H9 (cell line): ENCODE measurements around the gene ACOXL. TPM values are rescaled to one million over a fixed set of nuclear protein-coding genes. Genes with fewer than 3 reads are reported as not detected.
A peak's percentile ranks its signal among the peaks of the same experiment; 100 is the strongest.

Experiments
- DNase-seq: peaks from one replicate; pipeline ENCODE4 v3.0.0-alpha.2; 2017
- H2AFZ ChIP-seq: one replicate; pipeline ENCODE4 v1.6.1; 2013; ENCODE audit warnings: mild to moderate bottlenecking, low read length, control low read depth, moderate library complexity
- H2AK5ac ChIP-seq: 2 replicates; pipeline ENCODE4 v1.6.1; 2013; ENCODE audit warnings: low read length, control low read depth, mixed read lengths; ENCODE audit not compliant: insufficient read length
- H2BK120ac ChIP-seq: one replicate; pipeline ENCODE4 v1.6.1; 2013; ENCODE audit warnings: low read depth, mild to moderate bottlenecking, low read length, control low read depth, inconsistent platforms; ENCODE audit not compliant: poor library complexity, severe bottlenecking
- H2BK12ac ChIP-seq: 2 replicates; pipeline ENCODE4 v1.6.1; 2013; ENCODE audit warnings: low read length, control low read depth, mixed read lengths, low read depth; ENCODE audit not compliant: insufficient read length
- H2BK15ac ChIP-seq: 2 replicates; pipeline ENCODE4 v1.6.1; 2013; ENCODE audit warnings: low read depth, low read length, control low read depth
- H2BK20ac ChIP-seq: one replicate; pipeline ENCODE4 v1.6.1; 2013; ENCODE audit warnings: low read depth, mild to moderate bottlenecking, low read length, control low read depth, inconsistent platforms; ENCODE audit not compliant: poor library complexity, severe bottlenecking
- H2BK5ac ChIP-seq: 2 replicates; pipeline ENCODE4 v1.6.1; 2013; ENCODE audit warnings: low read length, control low read depth, mixed read lengths; ENCODE audit not compliant: insufficient read length
- H3K14ac ChIP-seq: 2 replicates; pipeline ENCODE4 v1.6.1; 2013; ENCODE audit warnings: low read length, control low read depth; ENCODE audit not compliant: insufficient read depth
- H3K18ac ChIP-seq: 2 replicates; pipeline ENCODE4 v1.6.1; 2013; ENCODE audit warnings: low read depth, mild to moderate bottlenecking, mixed read lengths, low read length, control low read depth; ENCODE audit not compliant: insufficient read length
- H3K23ac ChIP-seq: 2 replicates; pipeline ENCODE4 v1.6.1; 2013; ENCODE audit warnings: low read length, control low read depth, mixed read lengths, low read depth; ENCODE audit not compliant: insufficient read length
- H3K23me2 ChIP-seq: 2 replicates; pipeline ENCODE4 v1.6.1; 2013; ENCODE audit warnings: low read depth, mild to moderate bottlenecking, mixed read lengths, low read length, control low read depth; ENCODE audit not compliant: insufficient read length, poor library complexity, severe bottlenecking
- H3K27ac ChIP-seq: 2 replicates; pipeline ENCODE4 v1.5.1; 2013; ENCODE audit warnings: low read length, control low read depth, mixed read lengths, low read depth; ENCODE audit not compliant: insufficient read length
- H3K27me3 ChIP-seq: 2 replicates; pipeline ENCODE4 v1.6.1; 2013; ENCODE audit warnings: low read length, control low read depth, inconsistent platforms; ENCODE audit not compliant: insufficient read depth
- H3K4ac ChIP-seq: 2 replicates; pipeline ENCODE4 v1.6.1; 2013; ENCODE audit warnings: low read depth, mild to moderate bottlenecking, control low read depth, inconsistent platforms, low read length, moderate library complexity
- H3K4me1 ChIP-seq: 2 replicates; pipeline ENCODE4 v1.6.1; 2013; ENCODE audit warnings: low read length, control low read depth, inconsistent platforms; ENCODE audit not compliant: insufficient read depth
- H3K4me2 ChIP-seq: 2 replicates; pipeline ENCODE4 v1.6.1; 2013; ENCODE audit warnings: low read length, control low read depth, mixed read lengths; ENCODE audit not compliant: insufficient read length, insufficient read depth
- H3K56ac ChIP-seq: 2 replicates; pipeline ENCODE4 v1.6.1; 2013; ENCODE audit warnings: low read depth, mild to moderate bottlenecking, mixed read lengths, low read length, control low read depth; ENCODE audit not compliant: insufficient read length
- H3K79me1 ChIP-seq: 2 replicates; pipeline ENCODE4 v1.6.1; 2013; ENCODE audit warnings: low read depth, mild to moderate bottlenecking, moderate library complexity, low read length, control low read depth, inconsistent platforms; ENCODE audit not compliant: insufficient read depth, poor library complexity, severe bottlenecking
- H3K79me2 ChIP-seq: 2 replicates; pipeline ENCODE4 v1.6.1; 2013; ENCODE audit warnings: low read length, control low read depth, inconsistent platforms; ENCODE audit not compliant: insufficient read depth
- H3K9ac ChIP-seq: 2 replicates; pipeline ENCODE4 v1.6.1; 2013; ENCODE audit warnings: low read length, control low read depth, mixed read lengths; ENCODE audit not compliant: insufficient read length; ENCODE audit errors: extremely low read depth
- H3K9me3 ChIP-seq: one replicate; pipeline ENCODE4 v1.6.1; 2013; ENCODE audit warnings: low read depth, low read length, inconsistent platforms; ENCODE audit not compliant: control insufficient read depth
- H3T11ph ChIP-seq: one replicate; pipeline ENCODE4 v1.6.1; 2013; ENCODE audit warnings: mild to moderate bottlenecking, low read length, control low read depth, inconsistent platforms
- H4K20me1 ChIP-seq: one replicate; pipeline ENCODE4 v1.6.1; 2013; ENCODE audit not compliant: control insufficient read depth, insufficient read length, insufficient read depth
- H4K5ac ChIP-seq: 2 replicates; pipeline ENCODE4 v1.6.1; 2013; ENCODE audit warnings: low read depth, mild to moderate bottlenecking, mixed read lengths, low read length, control low read depth; ENCODE audit not compliant: insufficient read length
- H4K8ac ChIP-seq: replicated peaks from 2 replicates; pipeline ENCODE4 v1.6.1; 2013; ENCODE audit warnings: low read length, control low read depth, mixed read lengths, low read depth; ENCODE audit not compliant: insufficient read length
- H4K91ac ChIP-seq: 2 replicates; pipeline ENCODE4 v1.6.1; 2013; ENCODE audit warnings: low read depth, mild to moderate bottlenecking, moderate library complexity, mixed read lengths, low read length, control low read depth; ENCODE audit not compliant: insufficient read length
- H3K27ac Mint-ChIP-seq, 3 experiments: 2 replicates in 2 of 3; 3 replicates in 1 of 3; pipeline ENCODE4 v1.8.0; 2020 to 2021; ENCODE audit warnings: mixed read lengths in 3 of 3, mild to moderate bottlenecking in 1 of 3, moderate library complexity in 1 of 3
- H3K27me3 Mint-ChIP-seq: 2 replicates; pipeline ENCODE4 v1.8.0; 2021; ENCODE audit warnings: low read depth, mild to moderate bottlenecking, moderate library complexity, mixed read lengths
- H3K36me3 Mint-ChIP-seq, 3 experiments: 2 replicates in 2 of 3; 3 replicates in 1 of 3; pipeline ENCODE4 v1.8.0; 2020 to 2021; ENCODE audit warnings: low read depth in 3 of 3, mixed read lengths in 3 of 3; ENCODE audit not compliant: insufficient read depth in 1 of 3
- H3K4me1 Mint-ChIP-seq, 2 experiments: 2 replicates each; pipeline ENCODE4 v1.8.0; 2020; ENCODE audit warnings: mixed read lengths in 2 of 2
- H3K4me3 Mint-ChIP-seq, 2 experiments: 2 replicates in 1 of 2; 3 replicates in 1 of 2; pipeline ENCODE4 v1.8.0; 2020 to 2021; ENCODE audit warnings: mild to moderate bottlenecking in 2 of 2, mixed read lengths in 2 of 2, moderate library complexity in 1 of 2
- H3K9me3 Mint-ChIP-seq, 2 experiments: 2 replicates in 1 of 2; 3 replicates in 1 of 2; pipeline ENCODE4 v1.8.0; 2020; ENCODE audit warnings: mild to moderate bottlenecking in 2 of 2, mixed read lengths in 2 of 2, moderate library complexity in 1 of 2
- CTCF ChIP-seq: fragments of 200-600 bp; sonication (generic); conservative IDR thresholded peaks from 3 replicates; pipeline ENCODE4 v1.8.0; 2021; ENCODE audit warnings: antibody characterized with exemption, mild to moderate bottlenecking
- WGBS: extraction: QIAGEN DNeasy Blood & Tissue Kit; methylation state at CpG from one replicate; pipeline ENCODE4 v1.1.7; 2013; ENCODE audit warnings: missing lambda C conversion rate, low lambda C conversion rate, mixed read lengths; ENCODE audit not compliant: insufficient read length; ENCODE audit errors: extremely low coverage; 5-methylcytosine and 5-hydroxymethylcytosine counted together
- total RNA-seq: library from RNA; stranded (reverse); gene quantifications from 2 replicates; pipeline ENCODE4 v1.2.1, GENCODE V29; 2021

The ACOXL gene
- total RNA-seq, 1 experiment from 2014 or later, result 37.6 TPM

DNA sequence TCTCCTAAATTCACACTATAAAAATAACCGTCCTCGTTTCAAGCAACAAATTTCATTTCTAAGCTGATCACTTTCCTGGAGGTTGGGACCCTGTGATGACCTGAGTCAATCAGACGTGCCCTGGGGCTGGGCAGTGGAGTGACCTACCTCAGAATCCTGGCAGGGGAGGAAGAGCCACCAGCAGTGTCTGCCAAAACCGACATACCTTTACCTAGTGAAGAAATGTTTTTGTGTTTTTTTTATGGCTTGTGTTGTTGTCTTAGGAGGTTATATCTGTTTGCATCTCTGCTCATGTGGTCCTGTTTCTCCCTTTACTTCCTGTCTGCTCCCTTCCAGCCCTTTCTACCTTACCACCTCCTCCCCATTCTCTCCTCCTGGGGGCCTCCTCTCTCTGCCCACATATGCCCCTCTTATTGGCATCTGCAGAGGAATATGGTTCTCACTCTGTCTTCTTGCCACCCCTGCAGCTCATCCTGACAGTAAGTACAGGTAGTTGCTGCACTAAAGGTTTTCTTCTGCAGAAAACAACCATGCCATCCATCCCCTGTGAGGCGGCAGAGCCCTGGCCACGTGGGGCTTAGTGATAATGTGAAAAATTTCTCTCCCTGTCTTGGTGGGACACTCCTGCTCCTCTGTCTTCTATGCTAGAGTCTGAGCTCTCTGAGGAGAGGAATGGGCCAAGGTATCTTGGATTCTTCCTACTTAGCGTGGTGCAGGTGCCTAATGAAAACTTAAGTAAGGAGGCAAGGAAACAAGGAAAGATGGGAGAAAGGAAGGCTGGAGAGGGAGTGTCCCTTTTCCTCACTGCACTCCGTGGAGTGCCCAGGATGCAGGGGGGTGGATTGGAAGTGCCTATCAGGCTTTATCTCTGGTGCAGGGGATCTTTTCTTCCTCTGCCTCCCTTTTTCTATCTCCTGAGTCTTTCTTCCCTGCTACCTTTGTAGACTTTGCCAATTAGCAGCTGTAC, 15.4 kb downstream of the ACOXL start:
- Mint-ChIP-seq H3K9me3 (no peaks in the 10 kb centered on the region), H3K27me3 (no peaks in the 10 kb centered on the region; the same call in 1 of the 2 replicates), H3K27ac (peak overlapping the region; percentile 12 to 82 (median 65); a peak in 6 of 7 replicates), H3K4me1 (peaks cover 62 to 75% of the 10 kb centered on the region in 2 experiments), H3K36me3 (peaks cover 11 to 16% (median 15%) of the 10 kb centered on the region in 3 experiments; a peak in 6 of 7 replicates), H3K4me3 (no peak overlapping the region)
- Histone ChIP-seq H3K23me2 (no peaks in the 10 kb centered on the region), H2AFZ (no peak overlapping the region), H3T11ph (no peak overlapping the region), H3K9ac (no peak overlapping the region), H2BK15ac (no peak overlapping the region), H4K8ac (no peak overlapping the region), H3K23ac (no peak overlapping the region), H2AK5ac (no peak overlapping the region), H2BK5ac (no peak overlapping the region), H3K4me1 (peaks cover 23% of the 10 kb centered on the region), H3K27me3 (no peaks in the 10 kb centered on the region), H3K9me3 (no peaks in the 10 kb centered on the region), H2BK120ac (no peak overlapping the region), H3K79me2 (peaks cover 7% of the 10 kb centered on the region; the same call in 1 of the 2 replicates), H3K79me1 (no peaks in the 10 kb centered on the region), H3K14ac (no peak overlapping the region), H3K4ac (no peak overlapping the region), H2BK12ac (no peak overlapping the region), H4K5ac (no peak overlapping the region), H3K56ac (no peak overlapping the region), H3K4me2 (no peak overlapping the region), H3K18ac (no peak overlapping the region), H3K27ac (no peak overlapping the region), H4K20me1 (no peaks in the 10 kb centered on the region), H2BK20ac (no peak overlapping the region), H4K91ac (no peak overlapping the region)
- TF ChIP-seq CTCF, result no peak
- DNase-seq, result no peak
- no CpG with 5 or more reads among the region's 8 CpGs for WGBS
